Hematopoietic multipotent progenitor cell treated with erythropoietin and hydrocortisone succinate and interleukin-3 and kit ligand, for 15 days (in vitro differentiated cells): ENCODE measurements around the gene SIX6.
"Not testable (repeated sequence)": the region's sequence is repeated elsewhere in the genome, so short reads cannot be mapped to it uniquely, and the experiment has no call there.

Source experiments
- DNase-seq: peaks from one replicate; pipeline ENCODE4 v3.0.0-alpha.2; 2015; ENCODE audit warnings: low spot score

Gene SIX6

DNA sequence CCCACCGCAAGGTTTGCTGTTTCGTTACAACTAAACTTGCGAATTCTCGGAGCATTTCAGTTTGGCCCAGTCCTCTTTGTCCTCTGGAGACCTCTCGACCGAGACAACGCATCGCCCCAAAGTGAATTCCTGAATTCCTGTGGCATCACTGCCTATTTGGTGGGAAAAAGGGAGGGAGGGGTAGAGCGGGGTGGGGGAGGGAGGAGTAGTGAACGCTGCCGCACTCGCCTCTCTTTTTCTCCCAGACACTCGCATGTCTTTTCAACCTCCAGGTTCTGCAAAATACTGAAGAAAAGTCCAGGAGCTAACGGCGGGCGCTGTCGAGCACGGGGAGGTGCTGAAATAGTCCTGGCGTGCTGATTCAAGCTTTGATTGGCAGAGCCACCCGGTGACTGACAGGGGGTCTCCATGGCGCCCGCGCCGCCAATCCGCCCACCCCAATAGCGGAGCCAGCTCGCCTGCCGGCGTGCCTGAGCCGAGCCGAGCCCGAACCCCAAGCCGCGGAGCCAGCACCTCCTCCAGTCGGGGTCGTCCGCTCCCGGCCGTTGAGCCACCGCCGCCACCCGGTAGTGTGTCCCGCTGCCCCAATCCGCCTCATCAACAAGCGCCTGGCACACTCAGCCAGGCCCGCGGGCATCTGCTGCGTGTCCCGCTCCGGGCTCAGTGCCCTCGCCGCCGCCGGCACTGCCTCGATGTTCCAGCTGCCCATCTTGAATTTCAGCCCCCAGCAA is at the start of gene SIX6:
Gene SIX6 (plus strand): TSS at position 440 of the 731 bp plus-strand sequence. CDS start 253 bp downstream, at position 693.
- no peak for DNase-seq

DNA sequence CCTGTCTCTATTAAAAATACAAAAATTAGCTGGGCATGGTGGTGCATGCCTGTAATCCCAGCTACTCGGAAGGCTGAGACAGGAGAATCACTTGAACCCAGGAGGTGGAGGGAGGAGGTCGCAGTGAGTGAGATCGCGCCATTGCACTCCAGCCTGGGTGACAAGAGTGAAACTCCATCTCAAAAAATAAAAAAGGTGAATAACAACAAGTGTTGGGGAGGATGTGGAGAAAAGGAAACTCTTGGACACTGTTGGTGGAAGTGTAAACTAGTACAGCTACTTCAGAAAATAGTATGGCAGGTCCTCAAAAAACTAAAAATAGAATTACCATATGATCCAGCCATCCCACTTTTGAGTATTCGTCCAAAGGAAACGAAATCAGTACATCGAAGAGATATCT is 28.7 kb upstream of the SIX6 start:
- not testable (repeated sequence) for DNase-seq

DNA sequence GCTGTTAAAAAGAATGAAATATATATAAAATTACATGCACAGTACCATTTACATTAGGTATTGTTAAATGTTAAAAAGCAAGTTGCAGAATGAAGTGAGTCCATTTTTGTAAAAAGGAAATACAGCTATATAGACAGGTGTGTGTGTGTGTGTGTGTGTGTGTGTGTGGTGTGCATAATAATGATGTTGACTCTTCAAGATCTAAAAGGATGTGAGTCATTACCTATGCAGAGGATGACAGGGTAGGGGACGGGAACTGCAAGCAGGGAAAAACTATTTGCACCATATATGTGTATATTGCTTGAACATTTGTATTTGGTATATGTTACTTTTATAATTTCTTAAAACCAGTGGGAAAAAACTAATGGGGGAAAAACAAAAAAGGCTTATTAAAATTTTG is 26.2 kb upstream of the SIX6 start:
- no peak for DNase-seq

DNA sequence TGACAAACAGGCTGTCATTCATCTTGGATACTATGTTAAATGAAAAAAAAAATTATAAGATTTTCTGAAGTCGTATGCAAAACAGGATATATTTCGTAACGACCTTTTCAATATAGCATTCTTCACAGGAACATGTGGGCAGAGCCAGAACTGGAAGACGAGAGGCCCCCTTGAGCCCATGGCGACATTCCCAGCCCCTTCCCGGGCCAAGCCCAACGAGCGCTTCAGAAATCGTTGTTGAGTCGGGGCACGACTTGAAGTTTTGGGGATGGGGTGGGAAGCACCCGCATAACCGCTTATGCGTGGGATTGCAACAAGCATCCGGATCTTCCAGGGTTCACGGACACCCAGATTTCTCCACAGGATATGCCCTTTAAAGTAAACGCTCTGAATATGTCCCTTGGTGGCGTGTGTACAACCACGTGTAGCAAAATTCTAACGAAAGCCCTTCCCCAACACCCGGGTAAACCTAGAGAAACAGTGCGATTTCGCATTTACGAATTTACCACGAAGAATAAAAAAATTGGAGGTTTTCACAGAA is 23.8 kb upstream of the SIX6 start:
- no peak for DNase-seq

DNA sequence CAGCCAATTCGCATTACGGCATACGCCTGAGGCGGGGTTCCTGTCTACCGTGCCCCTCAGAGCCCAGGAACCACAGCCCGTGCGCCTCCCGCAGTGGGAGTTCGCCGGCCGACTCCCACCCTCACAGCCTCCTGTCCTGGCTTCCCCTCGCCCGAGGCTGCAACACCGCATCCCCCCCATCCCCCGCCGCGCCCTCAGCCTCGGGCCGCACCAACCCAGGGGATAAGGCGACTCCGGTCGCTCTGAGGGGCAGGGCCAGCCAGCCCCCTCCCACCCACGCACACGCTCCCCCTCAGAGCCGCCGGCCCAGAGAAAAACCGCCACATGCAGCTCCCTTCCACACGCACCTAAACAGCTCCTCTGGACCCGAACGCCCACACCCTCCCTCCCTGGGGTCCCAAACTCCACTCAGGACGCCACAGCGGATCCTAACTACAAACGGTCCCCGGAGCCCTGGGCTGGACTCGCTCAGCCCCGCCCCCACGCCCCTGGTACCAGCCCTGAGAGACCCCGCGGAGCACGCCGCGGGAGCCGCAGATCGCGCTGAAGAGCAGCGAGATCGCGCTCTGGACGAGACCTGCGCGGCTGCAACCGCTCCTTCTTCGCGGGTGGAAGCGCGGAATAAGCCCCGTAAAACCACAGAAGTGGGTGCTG is 23.2 kb upstream of the SIX6 start, which contains the start of gene C14orf39:
Gene C14orf39 (minus strand): TSS at position 466 of the 654 bp plus-strand sequence. CDS start 985 bp downstream, outside the sequence.
- DNase-seq: no peak

DNA sequence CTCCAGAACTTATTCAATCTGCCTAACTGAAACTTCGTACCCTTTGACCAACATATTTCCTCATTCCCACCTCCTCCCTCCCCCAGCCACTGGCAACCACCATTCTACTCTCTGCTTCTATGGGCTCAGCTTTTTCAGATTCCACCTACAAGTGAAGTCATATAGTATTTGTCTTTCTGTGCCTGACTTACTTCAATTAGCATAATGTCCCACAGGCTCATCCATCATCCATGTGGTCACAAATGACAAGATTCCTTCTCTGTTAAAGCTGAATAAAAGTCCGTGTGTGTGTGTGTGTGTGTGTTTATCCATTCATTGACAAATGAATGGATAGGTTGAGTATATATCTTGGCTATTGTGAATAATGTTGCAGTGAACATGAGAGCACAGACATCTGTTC is 21.7 kb upstream of the SIX6 start:
- no peak for DNase-seq

DNA sequence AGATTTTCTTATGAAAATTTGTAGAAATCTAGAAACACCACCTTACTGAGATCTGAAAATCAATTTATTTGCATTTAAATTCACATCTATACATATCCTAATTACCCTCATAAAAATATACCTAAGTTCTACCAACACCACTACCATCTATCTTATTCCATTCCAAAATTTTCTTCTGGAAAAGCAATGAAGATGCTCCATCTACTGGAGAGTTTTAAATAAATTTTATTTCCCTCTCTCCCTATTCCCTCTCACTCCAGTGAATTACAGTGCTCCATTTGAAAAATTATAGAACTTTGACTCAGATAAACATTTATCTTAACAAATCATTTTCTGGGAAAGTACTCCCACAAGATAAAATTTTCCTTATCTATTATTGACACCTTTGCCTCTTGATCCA is 20.8 kb upstream of the SIX6 start:
- DNase-seq: no peak

DNA sequence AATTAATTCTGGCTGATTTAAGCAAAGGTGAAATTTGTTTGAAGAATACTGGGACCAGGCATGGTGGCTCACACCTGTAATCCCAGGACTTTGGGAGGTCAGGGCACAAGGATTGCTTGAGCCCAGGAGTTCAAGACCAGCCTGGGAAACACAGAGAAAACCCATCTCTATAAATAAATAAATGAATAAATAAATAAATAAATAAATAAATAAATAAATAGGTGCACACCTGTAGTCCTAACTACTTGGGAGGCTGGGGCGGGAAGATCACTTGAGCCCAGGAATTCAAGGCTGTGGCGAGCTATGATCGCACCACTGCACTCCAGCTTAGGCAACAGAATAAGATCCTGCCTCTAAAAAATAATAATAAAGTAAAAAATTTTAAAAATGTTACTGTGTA is 18.7 kb upstream of the SIX6 start:
- no peak for DNase-seq

DNA sequence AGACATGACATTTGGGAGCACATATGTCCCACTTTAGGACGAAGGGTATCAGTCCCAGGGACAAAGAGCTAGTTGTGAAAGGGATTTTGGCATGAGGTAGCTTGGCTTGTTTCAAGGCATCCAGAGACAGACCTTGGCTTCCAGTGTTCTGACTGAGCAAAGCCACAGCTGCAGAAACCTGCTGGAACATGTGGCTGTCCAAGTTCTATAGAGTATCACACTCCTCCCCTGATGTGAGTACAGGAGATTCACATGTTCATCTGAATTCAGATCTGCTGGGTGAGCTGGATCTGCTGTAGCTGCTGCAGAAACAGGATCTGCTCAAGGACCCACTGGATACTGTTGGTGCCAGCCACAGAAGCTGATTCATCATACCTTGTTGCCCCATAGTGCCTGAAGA is 13.0 kb upstream of the SIX6 start:
- DNase-seq: no peak

DNA sequence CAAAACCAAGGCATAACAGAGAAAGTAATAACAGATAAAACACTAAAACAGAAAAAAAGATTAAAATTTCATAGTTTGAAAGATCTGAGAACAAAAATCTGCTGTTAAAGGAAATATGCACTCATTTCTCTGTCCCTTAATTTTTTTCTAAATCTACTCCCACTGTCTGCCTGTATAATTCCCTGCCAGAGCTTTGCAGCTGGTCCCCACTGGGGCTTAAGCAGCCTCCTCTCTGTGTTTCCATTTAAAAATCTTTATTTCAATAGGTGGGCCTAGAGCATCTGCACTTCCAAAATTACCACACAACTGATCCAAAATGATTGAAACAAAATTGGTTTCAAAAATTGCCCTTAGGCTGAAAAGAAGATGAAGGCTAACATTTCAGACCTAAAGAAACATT is 6.4 kb upstream of the SIX6 start:
- no peak for DNase-seq

DNA sequence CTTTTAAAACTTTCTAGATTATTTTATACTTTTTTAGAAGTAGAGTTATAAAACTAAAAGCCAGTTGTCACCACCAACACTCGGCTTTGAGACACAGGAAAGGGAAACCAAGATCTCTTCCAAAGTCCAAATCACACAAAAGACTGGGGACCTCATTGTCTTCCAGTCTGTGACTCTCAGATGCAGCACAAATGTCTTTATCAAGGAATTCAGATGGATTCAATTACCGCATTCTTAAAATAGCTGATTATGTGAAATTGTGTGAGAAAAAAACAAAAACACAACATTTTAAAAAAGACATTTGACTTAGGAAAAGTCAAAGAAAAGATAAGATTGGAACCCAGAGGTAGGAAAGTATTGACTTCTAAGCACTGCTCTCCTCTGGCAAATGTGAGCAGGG is 3.5 kb upstream of the SIX6 start:
- DNase-seq: no peak

DNA sequence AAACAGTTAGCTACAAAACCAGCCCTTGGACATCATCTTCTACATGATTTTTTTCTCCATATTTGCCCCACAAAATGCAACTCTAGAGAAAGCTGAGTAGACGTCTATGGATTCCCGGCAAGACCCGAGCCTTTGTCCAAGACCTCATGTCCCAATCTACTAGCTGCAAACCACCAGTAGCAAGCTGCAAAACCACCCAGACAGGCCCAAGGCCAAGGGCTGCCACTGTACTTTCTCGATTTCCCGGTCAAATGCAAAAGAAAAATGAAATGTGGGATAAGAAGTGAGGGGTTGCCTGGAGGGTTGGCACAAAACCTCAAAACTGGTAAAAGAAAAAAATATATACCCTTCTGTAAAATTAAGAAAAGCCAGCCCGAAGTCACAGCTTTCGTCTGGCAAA is 2.9 kb upstream of the SIX6 start:
- DNase-seq: no peak

DNA sequence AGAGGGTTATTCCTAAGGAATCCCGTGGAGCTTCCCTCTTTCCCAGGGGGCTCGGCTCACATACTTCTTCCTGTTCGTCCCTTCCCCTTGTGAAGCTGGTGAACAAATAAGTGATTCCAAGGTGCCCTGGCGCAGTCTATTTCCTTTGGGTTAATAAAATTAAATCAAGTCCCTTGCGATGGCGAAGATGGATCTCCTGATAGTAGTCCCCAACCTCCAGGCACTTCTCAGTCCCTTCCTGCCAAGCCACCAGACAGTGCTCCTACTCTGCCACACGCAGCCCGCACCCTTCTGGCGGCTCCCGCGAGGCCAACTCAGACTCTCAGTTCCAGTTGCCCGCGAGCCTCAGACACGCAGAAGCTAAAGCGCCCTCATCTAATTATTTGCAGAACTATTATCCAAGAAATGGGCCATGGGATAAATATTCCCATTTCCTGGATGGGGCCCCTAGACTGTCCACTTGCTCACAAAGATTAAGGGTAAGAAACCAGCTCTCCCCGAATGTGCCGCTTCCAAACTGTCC is 2.4 kb upstream of the SIX6 start:
- no peak for DNase-seq

DNA sequence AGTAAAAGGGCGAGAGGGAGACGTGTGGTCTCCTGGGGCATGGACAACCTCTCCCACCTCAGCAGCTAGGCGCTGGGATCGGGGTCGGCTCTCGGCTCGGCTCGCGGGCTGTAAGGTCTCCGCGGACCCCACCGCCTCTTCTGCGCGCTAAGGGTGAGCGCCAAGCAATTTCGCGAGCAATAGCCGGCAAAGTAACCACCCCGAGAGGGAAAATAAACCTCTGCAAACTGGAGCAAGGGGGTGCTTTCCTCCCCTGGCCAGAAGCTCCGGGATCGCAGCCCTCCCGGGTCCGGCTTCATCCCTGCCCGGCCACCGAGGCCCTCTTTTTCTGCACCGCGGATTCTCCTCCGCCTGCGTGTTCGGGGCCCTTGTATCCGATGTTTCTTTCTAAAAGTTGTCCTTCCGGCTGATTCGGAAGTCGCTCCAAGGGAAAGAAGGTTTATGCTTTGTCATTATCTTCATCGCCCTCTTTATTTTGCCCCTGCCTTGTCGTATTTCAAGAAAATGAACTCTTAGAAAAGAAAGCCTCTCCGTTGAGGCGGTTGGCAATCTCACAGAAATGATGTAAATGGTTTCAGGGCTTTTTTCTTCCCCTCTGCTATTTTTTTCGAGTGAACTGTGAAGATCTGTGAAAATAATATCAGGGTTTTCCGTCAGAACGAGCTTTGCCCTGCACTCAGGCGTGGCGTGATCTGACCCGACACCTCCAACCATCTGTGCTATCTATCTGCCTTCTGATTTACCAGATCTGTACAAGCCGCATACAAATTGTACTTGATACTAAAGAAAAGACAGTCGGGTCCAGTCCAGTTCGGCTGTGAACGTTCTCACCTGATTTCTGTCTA is 1.7 kb upstream of the SIX6 start:
- no peak for DNase-seq

DNA sequence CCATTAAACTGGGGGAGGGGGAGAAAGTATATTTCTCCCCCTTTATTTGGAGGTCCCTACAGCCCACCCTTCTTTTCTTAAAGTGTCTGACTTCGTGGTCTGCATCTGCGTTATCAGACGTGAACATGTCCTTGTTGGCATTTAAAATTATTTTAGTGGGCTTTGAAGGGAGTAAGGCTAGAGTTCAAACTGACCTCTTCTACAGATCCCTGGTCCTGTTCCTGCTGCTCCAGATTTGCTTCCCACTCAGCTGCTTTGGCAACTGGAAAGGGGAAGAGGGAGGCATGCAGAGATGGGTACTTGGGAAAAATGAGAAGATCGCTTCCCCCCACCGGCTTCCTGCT is 611 bp upstream of the SIX6 start:
- no peak for DNase-seq

DNA sequence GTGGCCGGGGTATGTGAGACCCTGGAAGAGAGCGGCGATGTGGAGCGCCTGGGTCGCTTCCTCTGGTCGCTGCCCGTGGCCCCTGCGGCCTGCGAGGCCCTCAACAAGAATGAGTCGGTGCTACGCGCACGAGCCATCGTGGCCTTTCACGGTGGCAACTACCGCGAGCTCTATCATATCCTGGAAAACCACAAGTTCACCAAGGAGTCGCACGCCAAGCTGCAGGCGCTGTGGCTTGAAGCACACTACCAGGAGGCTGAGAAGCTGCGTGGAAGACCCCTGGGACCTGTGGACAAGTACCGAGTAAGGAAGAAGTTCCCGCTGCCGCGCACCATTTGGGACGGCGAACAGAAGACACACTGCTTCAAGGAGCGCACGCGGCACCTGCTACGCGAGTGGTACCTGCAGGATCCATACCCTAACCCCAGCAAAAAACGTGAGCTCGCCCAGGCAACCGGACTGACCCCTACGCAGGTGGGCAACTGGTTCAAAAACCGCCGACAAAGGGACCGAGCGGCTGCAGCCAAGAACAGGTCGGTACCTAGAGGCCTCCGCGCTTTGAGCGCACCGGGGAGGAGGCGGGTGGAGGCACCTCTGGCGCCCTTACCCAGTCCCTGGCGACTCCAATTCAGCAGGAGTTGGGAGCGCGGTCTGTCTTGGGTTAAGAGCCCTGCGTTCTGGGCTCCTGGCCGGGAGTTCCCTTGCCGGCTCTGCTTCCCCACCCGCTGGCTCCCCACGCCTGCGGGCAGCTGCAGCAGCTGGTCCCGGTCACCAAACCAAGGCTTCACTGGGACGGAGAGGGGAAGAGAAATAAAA is 700 bp downstream of the SIX6 start:
- no peak for DNase-seq

DNA sequence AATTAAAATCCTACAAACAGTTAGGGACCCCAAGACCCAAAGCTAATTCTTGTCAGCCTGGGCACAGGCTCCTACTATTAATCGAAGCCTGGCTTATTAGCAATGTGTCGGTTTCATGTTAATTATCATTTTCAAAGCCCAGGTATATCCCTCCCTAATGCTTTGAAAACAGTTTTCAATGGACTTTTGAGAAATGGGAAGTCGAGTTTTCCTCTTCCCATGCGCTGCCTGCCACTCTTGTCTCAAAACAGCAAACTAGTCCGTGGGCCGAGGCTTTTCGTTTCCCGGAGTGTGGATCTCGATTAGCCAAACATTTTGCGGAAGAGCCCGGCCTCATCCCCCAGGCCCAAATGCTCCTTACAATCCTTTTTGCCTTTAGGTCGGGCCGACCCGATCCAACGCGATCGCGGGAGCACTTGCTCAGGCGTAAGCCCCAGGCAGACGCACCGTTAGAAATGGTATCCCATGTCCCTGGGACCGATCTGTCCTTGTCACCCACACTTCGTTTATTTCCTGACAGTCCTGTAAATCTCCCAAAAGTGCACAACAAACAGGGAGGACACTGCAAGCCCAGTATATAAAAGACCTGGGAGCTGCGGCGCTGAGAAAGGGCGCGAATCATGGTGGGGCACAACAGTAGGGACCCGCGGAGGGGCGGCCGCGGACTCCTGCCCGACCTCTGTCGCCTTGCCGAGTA is 1.5 kb downstream of the SIX6 start:
- DNase-seq: no peak

DNA sequence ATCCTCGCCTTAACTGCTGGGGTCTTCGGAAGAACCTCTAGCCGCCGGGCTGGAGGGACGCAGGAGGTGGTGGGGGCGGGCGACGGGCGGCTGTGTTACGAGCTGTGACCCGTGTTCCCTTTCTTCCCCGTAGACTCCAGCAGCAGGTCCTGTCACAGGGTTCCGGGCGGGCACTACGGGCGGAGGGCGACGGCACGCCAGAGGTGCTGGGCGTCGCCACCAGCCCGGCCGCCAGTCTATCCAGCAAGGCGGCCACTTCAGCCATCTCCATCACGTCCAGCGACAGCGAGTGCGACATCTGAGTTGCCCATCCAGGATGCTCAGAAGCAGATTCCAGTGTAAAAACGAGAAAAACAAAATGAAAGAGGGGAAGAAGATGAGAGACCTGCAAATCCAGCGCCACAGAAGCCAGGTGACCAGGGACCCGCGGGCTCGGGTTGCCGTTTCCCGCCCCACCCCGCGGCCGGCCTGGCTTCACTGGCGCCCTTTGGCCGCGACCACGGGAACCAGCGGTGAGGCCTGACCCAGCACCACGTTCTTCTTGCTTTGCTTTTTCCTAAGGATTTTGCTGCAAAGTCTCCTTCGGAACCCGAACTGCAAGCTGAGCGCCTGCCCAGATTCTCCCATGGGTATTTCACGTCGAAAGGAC is 2.1 kb downstream of the SIX6 start:
- DNase-seq: no peak

DNA sequence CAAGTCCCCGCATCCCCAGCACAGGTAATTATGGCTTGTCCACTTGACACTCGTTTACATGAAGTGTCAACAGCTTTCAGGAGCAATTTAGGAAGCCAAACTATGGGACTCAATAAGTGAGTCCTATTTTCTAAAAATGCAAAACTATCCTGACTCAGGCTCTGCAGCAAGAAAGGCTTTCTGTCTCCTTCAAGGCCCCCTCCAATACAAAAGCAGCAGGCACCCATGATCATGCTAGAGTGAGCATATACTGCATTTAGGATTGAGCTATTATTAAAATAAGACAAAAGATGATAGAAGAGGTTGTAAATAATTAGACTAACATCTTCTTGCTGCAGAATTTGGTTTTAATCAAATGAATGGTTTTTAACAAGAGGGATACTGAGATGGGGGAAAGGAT is 3.2 kb downstream of the SIX6 start:
- no peak for DNase-seq

DNA sequence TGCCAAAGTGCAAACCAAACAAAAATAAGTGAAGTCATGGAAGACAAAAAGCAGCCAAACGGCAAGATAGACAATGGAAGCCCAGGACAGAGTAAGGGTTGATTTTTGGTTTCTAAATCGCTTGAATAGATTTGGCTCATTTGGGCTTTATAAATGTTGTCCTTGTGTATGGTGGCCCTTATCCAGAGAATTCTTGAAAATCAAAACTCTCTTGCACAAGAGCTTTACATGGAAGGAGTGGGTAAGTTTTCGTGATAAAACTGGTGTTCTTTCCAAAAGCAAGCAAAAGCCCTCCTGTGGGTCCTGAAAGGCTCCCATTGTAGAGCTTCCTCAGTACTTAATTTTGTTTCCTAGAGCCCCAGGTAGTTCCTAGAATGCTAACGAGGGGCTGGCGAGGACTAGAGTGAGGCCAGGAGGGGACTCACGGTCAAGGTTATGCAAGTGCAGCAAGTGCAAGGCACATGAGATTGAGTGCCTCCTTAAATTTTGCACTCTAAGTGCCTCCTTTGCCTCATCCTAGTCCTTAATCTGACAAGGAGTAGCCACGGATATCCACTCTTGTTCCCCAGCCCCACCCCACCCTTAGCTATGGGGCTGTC is 4.1 kb downstream of the SIX6 start:
- no peak for DNase-seq
